K562 (cell line): ENCODE data around the gene OGFR. TPM values are rescaled to one million over a fixed set of nuclear protein-coding genes. Genes with fewer than 3 reads are reported as not detected.

ENCODE experiments used
- EZH2 ChIP-seq: IDR thresholded peaks from 2 replicates; pipeline ENCODE4 v1.6.1; 2012; ENCODE audit warnings: low read depth, mild to moderate bottlenecking, inconsistent platforms, low read length, borderline replicate concordance
- FIP1L1 ChIP-seq: fragments of 200-400 bp; formaldehyde crosslinking; IDR thresholded peaks from 2 replicates; pipeline ENCODE4 v1.6.1; 2018; ENCODE audit warnings: mild to moderate bottlenecking, low read depth, low read length; ENCODE audit not compliant: poor library complexity, severe bottlenecking
- GABPB2 ChIP-seq: fragments of 250-450 bp; sonication (Bioruptor Pico); conservative IDR thresholded peaks from 2 replicates; pipeline ENCODE4 v1.5.1; 2021; ENCODE audit warnings: mild to moderate bottlenecking
- GATAD2B ChIP-seq: fragments of 450-650 bp; IDR thresholded peaks from 2 replicates; pipeline ENCODE4 v1.6.1; 2017; ENCODE audit warnings: mild to moderate bottlenecking, borderline replicate concordance
- HCFC1 ChIP-seq: IDR thresholded peaks from 2 replicates; pipeline ENCODE4 v1.6.1; 2012; ENCODE audit warnings: low read depth, low read length, improper control_type of control experiment
- HDAC2 ChIP-seq: fragments of 450-650 bp; IDR thresholded peaks from 2 replicates; pipeline ENCODE4 v1.6.1; 2016; ENCODE audit warnings: mild to moderate bottlenecking
- HMG20A ChIP-seq: fragments of 450-650 bp; formaldehyde crosslinking; conservative IDR thresholded peaks from 2 replicates; pipeline ENCODE4 v1.4.0; 2020; ENCODE audit warnings: mild to moderate bottlenecking, mixed read lengths
- JUND ChIP-seq, 2 experiments: IDR thresholded peaks; 2 replicates in 1 of 2; 3 replicates in 1 of 2; pipeline ENCODE4 v1.6.1; 2011; ENCODE audit warnings: borderline replicate concordance in 2 of 2, low read depth in 2 of 2, low read length in 2 of 2, improper control_type of control experiment in 1 of 2, missing biosample characterization in 1 of 2, missing genetic modification characterization in 1 of 2, missing genetic modification reagents in 1 of 2
- NFIC ChIP-seq: fragments of 450-650 bp; IDR thresholded peaks from 2 replicates; pipeline ENCODE4 v1.6.1; 2017; ENCODE audit warnings: mild to moderate bottlenecking, inconsistent platforms
- POLR2AphosphoS2 ChIP-seq: IDR thresholded peaks from 2 replicates; pipeline ENCODE4 v1.6.1; 2012; ENCODE audit warnings: low read length, improper control_type of control experiment
- RBM34 ChIP-seq: fragments of 200-400 bp; formaldehyde crosslinking; IDR thresholded peaks from 2 replicates; pipeline ENCODE4 v1.6.1; 2018; ENCODE audit warnings: low read length, borderline replicate concordance; ENCODE audit not compliant: insufficient read depth
- RFX5 ChIP-seq: IDR thresholded peaks from 2 replicates; pipeline ENCODE4 v1.6.1; 2011; ENCODE audit warnings: low read depth, mild to moderate bottlenecking, improper control_type of control experiment, low read length
- SLC30A9 ChIP-seq: fragments of 250-450 bp; sonication (Bioruptor Pico); IDR thresholded peaks from 2 replicates; pipeline ENCODE4 v1.8.0; 2022; ENCODE audit warnings: mild to moderate bottlenecking, moderate library complexity
- ZBTB8A ChIP-seq: fragments of 450-650 bp; IDR thresholded peaks from 2 replicates; pipeline ENCODE4 v1.6.1; 2018; ENCODE audit warnings: mild to moderate bottlenecking, moderate library complexity; ENCODE audit not compliant: partially characterized antibody
- ZC3H11A ChIP-seq: IDR thresholded peaks from 2 replicates; pipeline ENCODE4 v1.6.1; 2012; ENCODE audit warnings: low read depth, low read length, improper control_type of control experiment
- ZNF134 ChIP-seq: fragments of 250-450 bp; sonication (Bioruptor Pico); conservative IDR thresholded peaks from 2 replicates; pipeline ENCODE4 v1.4.0; 2020
- ZNF24 ChIP-seq: fragments of 450-650 bp; IDR thresholded peaks from 2 replicates; pipeline ENCODE4 v1.6.1; 2016
- ZZZ3 ChIP-seq: fragments of 450-650 bp; IDR thresholded peaks from 2 replicates; pipeline ENCODE4 v1.6.1; 2016; ENCODE audit warnings: antibody characterized with exemption, mild to moderate bottlenecking, moderate library complexity
- polyA plus RNA-seq, 8 experiments: library from polyadenylated mRNA; depleted of rRNA in 4 of 8; stranded (reverse) in 5 of 8; unstranded in 3 of 8; fragments of >200 nt; fragmentation: Nextera tagmentation in 2 of 8; fragmentation: Illumina TruSeq in 1 of 8; extraction: Ambion mirVana in 2 of 8; extraction: Trizol in 1 of 8; gene quantifications; 2 replicates each; pipeline versions ENCODE4 v1.2.1 to v1.2.3, GENCODE V29; 2011 to 2014; ENCODE audit warnings: inconsistent platforms in 1 of 8, missing spikeins in 1 of 8
- total RNA-seq, 7 experiments: library from RNA; depleted of rRNA in 6 of 7; stranded (reverse); fragments of >200 nt in 6 of 7; fragmentation: Illumina TruSeq in 2 of 7; extraction: Trizol in 2 of 7; gene quantifications; 2 replicates each; pipeline versions ENCODE4 v1.2.1 to v1.2.3, GENCODE V29; 2011 to 2021; ENCODE audit warnings: low replicate concordance in 1 of 7
- TF ChIP-seq, protein P1 (sequence below), 2 experiments: fragments of 200-800 bp in 1 of 2; sonication (Bioruptor generic) in 1 of 2; sonication (generic) in 1 of 2; formaldehyde crosslinking in 1 of 2; IDR thresholded peaks in 1 of 2; conservative IDR thresholded peaks in 1 of 2; 2 replicates each; pipeline versions ENCODE4 v1.5.0 to v1.6.1; 2016 to 2020; ENCODE audit warnings: missing compliant biosample characterization in 1 of 2, missing genetic modification characterization in 1 of 2, missing genetic modification reagents in 1 of 2
- TF ChIP-seq, protein P2 (sequence below), 2 experiments: fragments of 150-350 bp in 1 of 2; IDR thresholded peaks; 2 replicates each; pipeline ENCODE4 v1.6.1; 2012 to 2016; ENCODE audit warnings: low read depth in 2 of 2, low read length in 2 of 2, mild to moderate bottlenecking in 1 of 2, moderate library complexity in 1 of 2
- TF ChIP-seq, protein P3 (sequence below), 2 experiments: fragments of 250-450 bp in 1 of 2; fragments of 450-650 bp in 1 of 2; sonication (Bioruptor Pico) in 1 of 2; IDR thresholded peaks; 2 replicates each; pipeline versions ENCODE4 v1.6.1 to v1.8.0; 2016 to 2021; ENCODE audit warnings: mild to moderate bottlenecking in 2 of 2, moderate library complexity in 2 of 2, missing compliant biosample characterization in 1 of 2, missing genetic modification characterization in 1 of 2

Gene OGFR
- total and polyA plus RNA-seq, 9 of the 15 experiments (the other 6 are each of a cell fraction or from before 2014, with no cell fraction given), result 0.39 to 56.3 (median 17.5) TPM

- TF ChIP-seq, protein P1, sequence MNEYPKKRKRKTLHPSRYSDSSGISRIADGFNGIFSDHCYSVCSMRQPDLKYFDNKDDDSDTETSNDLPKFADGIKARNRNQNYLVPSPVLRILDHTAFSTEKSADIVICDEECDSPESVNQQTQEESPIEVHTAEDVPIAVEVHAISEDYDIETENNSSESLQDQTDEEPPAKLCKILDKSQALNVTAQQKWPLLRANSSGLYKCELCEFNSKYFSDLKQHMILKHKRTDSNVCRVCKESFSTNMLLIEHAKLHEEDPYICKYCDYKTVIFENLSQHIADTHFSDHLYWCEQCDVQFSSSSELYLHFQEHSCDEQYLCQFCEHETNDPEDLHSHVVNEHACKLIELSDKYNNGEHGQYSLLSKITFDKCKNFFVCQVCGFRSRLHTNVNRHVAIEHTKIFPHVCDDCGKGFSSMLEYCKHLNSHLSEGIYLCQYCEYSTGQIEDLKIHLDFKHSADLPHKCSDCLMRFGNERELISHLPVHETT (CRISPR knock-in tag; conservative IDR thresholded peaks at IDR 0.05 in 1 of 2, IDR thresholded peaks at IDR 0.05 in 1 of 2), result 0 out of 4 replicates have a peak, but pooled peaks of 1 of the 2 experiments have one; percentile 13
- TF ChIP-seq, protein P2, sequence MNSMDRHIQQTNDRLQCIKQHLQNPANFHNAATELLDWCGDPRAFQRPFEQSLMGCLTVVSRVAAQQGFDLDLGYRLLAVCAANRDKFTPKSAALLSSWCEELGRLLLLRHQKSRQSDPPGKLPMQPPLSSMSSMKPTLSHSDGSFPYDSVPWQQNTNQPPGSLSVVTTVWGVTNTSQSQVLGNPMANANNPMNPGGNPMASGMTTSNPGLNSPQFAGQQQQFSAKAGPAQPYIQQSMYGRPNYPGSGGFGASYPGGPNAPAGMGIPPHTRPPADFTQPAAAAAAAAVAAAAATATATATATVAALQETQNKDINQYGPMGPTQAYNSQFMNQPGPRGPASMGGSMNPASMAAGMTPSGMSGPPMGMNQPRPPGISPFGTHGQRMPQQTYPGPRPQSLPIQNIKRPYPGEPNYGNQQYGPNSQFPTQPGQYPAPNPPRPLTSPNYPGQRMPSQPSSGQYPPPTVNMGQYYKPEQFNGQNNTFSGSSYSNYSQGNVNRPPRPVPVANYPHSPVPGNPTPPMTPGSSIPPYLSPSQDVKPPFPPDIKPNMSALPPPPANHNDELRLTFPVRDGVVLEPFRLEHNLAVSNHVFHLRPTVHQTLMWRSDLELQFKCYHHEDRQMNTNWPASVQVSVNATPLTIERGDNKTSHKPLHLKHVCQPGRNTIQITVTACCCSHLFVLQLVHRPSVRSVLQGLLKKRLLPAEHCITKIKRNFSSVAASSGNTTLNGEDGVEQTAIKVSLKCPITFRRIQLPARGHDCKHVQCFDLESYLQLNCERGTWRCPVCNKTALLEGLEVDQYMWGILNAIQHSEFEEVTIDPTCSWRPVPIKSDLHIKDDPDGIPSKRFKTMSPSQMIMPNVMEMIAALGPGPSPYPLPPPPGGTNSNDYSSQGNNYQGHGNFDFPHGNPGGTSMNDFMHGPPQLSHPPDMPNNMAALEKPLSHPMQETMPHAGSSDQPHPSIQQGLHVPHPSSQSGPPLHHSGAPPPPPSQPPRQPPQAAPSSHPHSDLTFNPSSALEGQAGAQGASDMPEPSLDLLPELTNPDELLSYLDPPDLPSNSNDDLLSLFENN (IDR thresholded peaks at IDR 0.05; ENCODE audit: low read depth in 2 of 2, low read length in 2 of 2), result no peak
- TF ChIP-seq FIP1L1 (no peak), EZH2 (no peak), ZBTB8A (no peak), SLC30A9 (CRISPR knock-in tag) (no peak), RFX5 (no peak), HCFC1 (no peak), POLR2AphosphoS2 (no peak), RBM34 (no peak), ZNF24 (no peak), GABPB2 (CRISPR knock-in tag) (no peak), GATAD2B (no peak), HDAC2 (0 out of 2 replicates have a peak, but pooled peaks have one; percentile 25), JUND (IDR thresholded peaks at IDR 0.05; ENCODE audit: borderline replicate concordance, low read depth, low read length) (0 out of 2 replicates have a peak, but pooled peaks have one; percentile 6), JUND (tag; IDR thresholded peaks at IDR 0.05; ENCODE audit: borderline replicate concordance, low read depth, low read length) (no peak), ZC3H11A (no peak), NFIC (peak; percentile 57), ZNF134 (CRISPR knock-in tag) (no peak), HMG20A (CRISPR knock-in tag) (no peak), ZZZ3 (no peak)
- TF ChIP-seq, protein P3, sequence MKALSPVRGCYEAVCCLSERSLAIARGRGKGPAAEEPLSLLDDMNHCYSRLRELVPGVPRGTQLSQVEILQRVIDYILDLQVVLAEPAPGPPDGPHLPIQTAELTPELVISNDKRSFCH (CRISPR knock-in tag; IDR thresholded peaks at IDR 0.05), result no peak
- TF ChIP-seq, protein P3 (tag; IDR thresholded peaks at IDR 0.05), result peak; percentile 4; the same call in 1 of the 2 replicates
Measured at GRCh38 chr20:62794007-62794724, 10.5 kb upstream of the OGFR start (continued).
